Endothelial cell of umbilical vein (primary cell): ENCODE results near the gene LRIG1.

Source experiments
- EZH2 ChIP-seq: IDR thresholded peaks from 2 replicates; pipeline ENCODE4 v1.6.1; 2012; ENCODE audit warnings: borderline replicate concordance, low read depth, mild to moderate bottlenecking, moderate library complexity, low read length, inconsistent platforms; ENCODE audit not compliant: severe bottlenecking
- TF ChIP-seq, protein P1 (sequence below), 2 donors: IDR thresholded peaks; 1 replicate in 1 of 2; 2 replicates in 1 of 2; pipeline ENCODE4 v1.5.1; 2011; ENCODE audit warnings: low read length in 2 of 2, mild to moderate bottlenecking in 2 of 2, moderate library complexity in 2 of 2, control low read depth in 1 of 2, inconsistent platforms in 1 of 2, low read depth in 1 of 2; ENCODE audit not compliant: insufficient read depth in 1 of 2; ENCODE audit errors: extremely low read depth in 1 of 2

DNA sequence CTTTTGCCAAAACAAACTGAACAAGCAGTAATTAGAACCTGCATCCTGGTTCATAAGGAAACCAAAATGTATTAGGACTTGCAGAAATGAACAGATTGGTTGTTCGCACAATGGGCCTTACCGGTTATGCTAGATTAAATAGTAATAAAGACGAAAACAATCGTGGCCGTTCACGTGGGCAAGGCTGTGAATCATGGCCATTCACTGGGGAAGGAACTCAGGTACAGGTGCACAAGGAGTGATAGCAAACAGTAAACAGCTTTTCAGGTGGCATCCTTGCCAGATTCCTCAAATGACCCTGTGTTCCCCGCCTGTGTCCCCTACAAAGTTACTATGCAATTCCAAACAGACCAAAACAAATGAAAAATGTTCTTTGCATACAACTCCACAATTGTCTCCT, 8.2 kb downstream of the LRIG1 start:
- TF ChIP-seq EZH2: no peak
- TF ChIP-seq, protein P1, sequence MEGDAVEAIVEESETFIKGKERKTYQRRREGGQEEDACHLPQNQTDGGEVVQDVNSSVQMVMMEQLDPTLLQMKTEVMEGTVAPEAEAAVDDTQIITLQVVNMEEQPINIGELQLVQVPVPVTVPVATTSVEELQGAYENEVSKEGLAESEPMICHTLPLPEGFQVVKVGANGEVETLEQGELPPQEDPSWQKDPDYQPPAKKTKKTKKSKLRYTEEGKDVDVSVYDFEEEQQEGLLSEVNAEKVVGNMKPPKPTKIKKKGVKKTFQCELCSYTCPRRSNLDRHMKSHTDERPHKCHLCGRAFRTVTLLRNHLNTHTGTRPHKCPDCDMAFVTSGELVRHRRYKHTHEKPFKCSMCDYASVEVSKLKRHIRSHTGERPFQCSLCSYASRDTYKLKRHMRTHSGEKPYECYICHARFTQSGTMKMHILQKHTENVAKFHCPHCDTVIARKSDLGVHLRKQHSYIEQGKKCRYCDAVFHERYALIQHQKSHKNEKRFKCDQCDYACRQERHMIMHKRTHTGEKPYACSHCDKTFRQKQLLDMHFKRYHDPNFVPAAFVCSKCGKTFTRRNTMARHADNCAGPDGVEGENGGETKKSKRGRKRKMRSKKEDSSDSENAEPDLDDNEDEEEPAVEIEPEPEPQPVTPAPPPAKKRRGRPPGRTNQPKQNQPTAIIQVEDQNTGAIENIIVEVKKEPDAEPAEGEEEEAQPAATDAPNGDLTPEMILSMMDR (IDR thresholded peaks at IDR 0.05; ENCODE audit: extremely low read depth in 1 of 2, insufficient read depth in 1 of 2, low read depth in 1 of 2, low read length in 2 of 2): no peak
